Lower leg skin (tissue), 3 donors: ENCODE measurements around the gene PIGN.

Experiments used
- POLR2A ChIP-seq, 2 donors: fragments of 450-650 bp; IDR thresholded peaks; one replicate each; pipeline ENCODE4 v1.6.1; 2016 to 2017; ENCODE audit warnings: antibody characterized with exemption in 2 of 2, mild to moderate bottlenecking in 1 of 2, moderate library complexity in 1 of 2
- TF ChIP-seq, protein P1 (sequence below), 3 donors: fragments of 450-650 bp; IDR thresholded peaks; one replicate each; pipeline ENCODE4 v1.5.1; 2016; ENCODE audit warnings: antibody characterized with exemption in 3 of 3, mild to moderate bottlenecking in 3 of 3, moderate library complexity in 2 of 3

GRCh38 chr18:62102221-62102620 is 84.6 kb downstream of the PIGN start:
- no peak for TF ChIP-seq POLR2A (IDR thresholded peaks at IDR 0.05)
- TF ChIP-seq, protein P1, sequence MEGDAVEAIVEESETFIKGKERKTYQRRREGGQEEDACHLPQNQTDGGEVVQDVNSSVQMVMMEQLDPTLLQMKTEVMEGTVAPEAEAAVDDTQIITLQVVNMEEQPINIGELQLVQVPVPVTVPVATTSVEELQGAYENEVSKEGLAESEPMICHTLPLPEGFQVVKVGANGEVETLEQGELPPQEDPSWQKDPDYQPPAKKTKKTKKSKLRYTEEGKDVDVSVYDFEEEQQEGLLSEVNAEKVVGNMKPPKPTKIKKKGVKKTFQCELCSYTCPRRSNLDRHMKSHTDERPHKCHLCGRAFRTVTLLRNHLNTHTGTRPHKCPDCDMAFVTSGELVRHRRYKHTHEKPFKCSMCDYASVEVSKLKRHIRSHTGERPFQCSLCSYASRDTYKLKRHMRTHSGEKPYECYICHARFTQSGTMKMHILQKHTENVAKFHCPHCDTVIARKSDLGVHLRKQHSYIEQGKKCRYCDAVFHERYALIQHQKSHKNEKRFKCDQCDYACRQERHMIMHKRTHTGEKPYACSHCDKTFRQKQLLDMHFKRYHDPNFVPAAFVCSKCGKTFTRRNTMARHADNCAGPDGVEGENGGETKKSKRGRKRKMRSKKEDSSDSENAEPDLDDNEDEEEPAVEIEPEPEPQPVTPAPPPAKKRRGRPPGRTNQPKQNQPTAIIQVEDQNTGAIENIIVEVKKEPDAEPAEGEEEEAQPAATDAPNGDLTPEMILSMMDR (IDR thresholded peaks at IDR 0.05) = no peak
